GM18907 (cell line): ENCODE results near the gene CALHM3.
"Not testable (repeated sequence)": the region's sequence is repeated elsewhere in the genome, so short reads cannot be mapped to it uniquely, and the experiment has no call there.

Experiments
- ATAC-seq: cut with Tn5 transposase; IDR thresholded peaks from one replicate; pipeline ENCODE4 v1.9.1; 2021; ENCODE audit warnings: mild to moderate bottlenecking, moderate library complexity; ENCODE audit not compliant: unreplicated experiment

The CALHM3 gene

GRCh38 chr10:103502849-103503660, 24.0 kb upstream of the CALHM3 start:
- ATAC-seq = no peak

GRCh38 chr10:103501186-103501585, 22.1 kb upstream of the CALHM3 start:
- no peak for ATAC-seq

- ATAC-seq = no peak
Observed at GRCh38 chr10:103500481-103500880, 21.4 kb upstream of the CALHM3 start.

GRCh38 chr10:103499881-103500280, 20.8 kb upstream of the CALHM3 start:
- ATAC-seq = no peak

GRCh38 chr10:103498936-103499638, 20.0 kb upstream of the CALHM3 start:
- ATAC-seq = no peak

- ATAC-seq = no peak
Observed at GRCh38 chr10:103497161-103497915, 18.3 kb upstream of the CALHM3 start.

- no peak for ATAC-seq
Observed at GRCh38 chr10:103495321-103495720, 16.3 kb upstream of the CALHM3 start.

- ATAC-seq = no peak
Observed at GRCh38 chr10:103493916-103494877, 15.2 kb upstream of the CALHM3 start.

GRCh38 chr10:103493362-103493915, 14.4 kb upstream of the CALHM3 start, which contains the start of gene NEURL1:
NEURL1 (plus strand) TSS chr10:103493705; CDS start chr10:103494388, 683 bp downstream.
- ATAC-seq = no peak

GRCh38 chr10:103492655-103493261, 13.7 kb upstream of the CALHM3 start:
- no peak for ATAC-seq

- no peak for ATAC-seq
Observed at GRCh38 chr10:103491729-103492364, 12.8 kb upstream of the CALHM3 start.

GRCh38 chr10:103490986-103491314, 11.9 kb upstream of the CALHM3 start:
- ATAC-seq = peak; percentile 22

- ATAC-seq = no peak
Observed at GRCh38 chr10:103487410-103487708, 8.3 kb upstream of the CALHM3 start.

GRCh38 chr10:103486635-103487409, 7.8 kb upstream of the CALHM3 start:
- not testable (repeated sequence) for ATAC-seq

- peak; percentile 56 for ATAC-seq
Observed at GRCh38 chr10:103481974-103482531, 3.0 kb upstream of the CALHM3 start.

GRCh38 chr10:103480521-103480920, 1.5 kb upstream of the CALHM3 start:
- no peak for ATAC-seq

- ATAC-seq = no peak
Observed at GRCh38 chr10:103478671-103479070, 369 bp downstream of the CALHM3 start.

- no peak for ATAC-seq
Observed at GRCh38 chr10:103476046-103476768, 2.8 kb downstream of the CALHM3 start.
